Neural cell (in vitro differentiated cells): ENCODE results near the gene UBE3B. TPM values are rescaled to one million over a fixed set of nuclear protein-coding genes. Genes with fewer than 3 reads are reported as not detected.

Source experiments
- H2AFZ ChIP-seq: fragments of 200-600, 300-800 bp; sonication (generic), shearing (Covaris generic); 2 replicates; pipeline ENCODE4 v1.6.0; 2014; ENCODE audit warnings: low read depth, mild to moderate bottlenecking, antibody characterized with exemption, low read length, moderate library complexity
- H3F3A ChIP-seq: fragments of 200-600 bp; shearing (Covaris generic); 2 replicates; pipeline ENCODE4 v1.6.1; 2016; ENCODE audit warnings: mild to moderate bottlenecking, moderate library complexity, mixed read lengths, antibody characterized with exemption, low read length; ENCODE audit not compliant: insufficient read depth, poor library complexity, severe bottlenecking
- H3K27ac ChIP-seq: fragments of 200-600, 300-800 bp; sonication (generic), shearing (Covaris generic); 2 replicates; pipeline ENCODE4 v1.5.1; 2014; ENCODE audit warnings: mild to moderate bottlenecking, low read length, moderate library complexity
- H3K27me3 ChIP-seq: fragments of 300-800, 200-600 bp; sonication (generic), shearing (Covaris generic); 2 replicates; pipeline ENCODE4 v1.6.0; 2014; ENCODE audit warnings: mild to moderate bottlenecking, low read depth, low read length, moderate library complexity; ENCODE audit not compliant: insufficient read depth
- H3K36me3 ChIP-seq: fragments of 300-800, 200-600 bp; sonication (generic), shearing (Covaris generic); 2 replicates; pipeline ENCODE4 v1.5.1; 2014; ENCODE audit warnings: mild to moderate bottlenecking, antibody characterized with exemption, low read length, moderate library complexity; ENCODE audit not compliant: insufficient read depth
- H3K4me2 ChIP-seq: fragments of 300-800, 200-600 bp; sonication (generic), shearing (Covaris generic); 2 replicates; pipeline ENCODE4 v1.6.0; 2014; ENCODE audit warnings: mild to moderate bottlenecking, low read length
- H3K4me3 ChIP-seq: fragments of 300-800, 200-600 bp; sonication (generic), shearing (Covaris generic); 2 replicates; pipeline ENCODE4 v1.5.1; 2014; ENCODE audit warnings: mild to moderate bottlenecking, low read length, moderate library complexity
- H3K79me2 ChIP-seq: fragments of 200-600 bp; shearing (Covaris generic); replicated peaks from 2 replicates; pipeline ENCODE4 v1.6.0; 2014; ENCODE audit warnings: mild to moderate bottlenecking, low read length, moderate library complexity; ENCODE audit not compliant: insufficient read depth
- H3K9ac ChIP-seq: fragments of 300-800, 200-600 bp; sonication (generic), shearing (Covaris generic); 2 replicates; pipeline ENCODE4 v1.6.1; 2016; ENCODE audit warnings: mild to moderate bottlenecking, low read length, mixed read lengths
- H3K9me2 ChIP-seq: fragments of 200-600 bp; shearing (Covaris generic); 2 replicates; pipeline ENCODE4 v1.6.1; 2016; ENCODE audit warnings: mild to moderate bottlenecking, low read length, mixed read lengths; ENCODE audit not compliant: insufficient read depth
- H3K9me3 ChIP-seq: fragments of 200-600, 300-800 bp; sonication (generic), shearing (Covaris generic); 2 replicates; pipeline ENCODE4 v1.6.1; 2016; ENCODE audit warnings: mild to moderate bottlenecking, mixed run types, low read length, moderate library complexity, mixed read lengths
- H4K20me1 ChIP-seq: fragments of 200-600 bp; shearing (Covaris generic); 2 replicates; pipeline ENCODE4 v1.6.1; 2016; ENCODE audit warnings: mild to moderate bottlenecking, mixed run types; ENCODE audit not compliant: insufficient read depth
- CTCF ChIP-seq: fragments of 450-650 bp; IDR thresholded peaks from 2 replicates; pipeline ENCODE4 v1.5.1; 2014; ENCODE audit warnings: antibody characterized with exemption, mild to moderate bottlenecking, moderate library complexity; ENCODE audit not compliant: poor library complexity, severe bottlenecking
- EP300 ChIP-seq: fragments of 450-650 bp; conservative IDR thresholded peaks from 2 replicates; pipeline ENCODE4 v1.6.1; 2014; ENCODE audit warnings: antibody characterized with exemption, mild to moderate bottlenecking, moderate library complexity; ENCODE audit not compliant: poor library complexity, severe bottlenecking
- EZH2 ChIP-seq: fragments of 200-600, 300-800 bp; shearing (Covaris generic), sonication (generic); IDR thresholded peaks from 2 replicates; pipeline ENCODE4 v1.6.1; 2014; ENCODE audit warnings: antibody characterized with exemption, low read length, borderline replicate concordance, mild to moderate bottlenecking; ENCODE audit not compliant: insufficient read depth, poor library complexity, severe bottlenecking
- MXI1 ChIP-seq: fragments of 450-650 bp; conservative IDR thresholded peaks from 2 replicates; pipeline ENCODE4 v1.6.1; 2014; ENCODE audit warnings: antibody characterized with exemption, mild to moderate bottlenecking; ENCODE audit not compliant: poor library complexity, severe bottlenecking
- POLR2AphosphoS5 ChIP-seq: IDR thresholded peaks from 2 replicates; pipeline ENCODE4 v1.6.1; 2012
- RAD21 ChIP-seq: fragments of 450-650 bp; conservative IDR thresholded peaks from 2 replicates; pipeline ENCODE4 v1.6.1; 2014; ENCODE audit warnings: antibody characterized with exemption, mild to moderate bottlenecking, moderate library complexity
- REST ChIP-seq: IDR thresholded peaks from 2 replicates; pipeline ENCODE4 v1.6.1; 2012; ENCODE audit warnings: borderline replicate concordance
- SMC3 ChIP-seq: fragments of 450-650 bp; conservative IDR thresholded peaks from 2 replicates; pipeline ENCODE4 v1.6.1; 2014; ENCODE audit warnings: antibody characterized with exemption, mild to moderate bottlenecking, moderate library complexity; ENCODE audit not compliant: poor library complexity
- TAF1 ChIP-seq: IDR thresholded peaks from 2 replicates; pipeline ENCODE4 v1.6.1; 2012; ENCODE audit warnings: low read depth
- polyA plus RNA-seq: library from polyadenylated mRNA; depleted of rRNA; stranded (reverse); fragments of >200 nt; gene quantifications from 2 replicates; pipeline ENCODE4 v1.2.3, GENCODE V29; 2014

The UBE3B gene
- polyA plus RNA-seq, 1 donor from 2014 or later: 21.7 TPM

- H3K9me2 ChIP-seq: no peaks in the 10 kb centered on the region
- no peaks in the 10 kb centered on the region for H4K20me1 ChIP-seq
- H3K27me3 ChIP-seq: no peaks in the 10 kb centered on the region
- H3K9me3 ChIP-seq: no peaks in the 10 kb centered on the region
- H3K9ac ChIP-seq: no peak overlapping the region
- TF ChIP-seq POLR2AphosphoS5 (no peak), EZH2 (no peak), RAD21 (no peak), MXI1 (no peak), CTCF (no peak), TAF1 (no peak), EP300 (no peak)
- H3F3A ChIP-seq: no peaks in the 10 kb centered on the region
- no peaks in the 10 kb centered on the region for H3K36me3 ChIP-seq
- no peak overlapping the region for H2AFZ ChIP-seq
- no peaks in the 10 kb centered on the region for H3K79me2 ChIP-seq
- H3K4me3 ChIP-seq: no peak overlapping the region
- H3K27ac ChIP-seq: no peak overlapping the region
- H3K4me2 ChIP-seq: no peak overlapping the region
Measured at GRCh38 chr12:109532721-109533486, 55.5 kb downstream of the UBE3B start.

- H4K20me1 ChIP-seq: no peaks in the 10 kb centered on the region
- no peak overlapping the region for H2AFZ ChIP-seq
- no peaks in the 10 kb centered on the region for H3K9me3 ChIP-seq
- TF ChIP-seq EP300 (no peak), MXI1 (no peak), REST (no peak), TAF1 (no peak), SMC3 (no peak), RAD21 (no peak), CTCF (no peak), EZH2 (no peak), POLR2AphosphoS5 (no peak)
- no peaks in the 10 kb centered on the region for H3K9me2 ChIP-seq
- H3K4me2 ChIP-seq: no peak overlapping the region
- no peak overlapping the region for H3K27ac ChIP-seq
- H3K36me3 ChIP-seq: no peaks in the 10 kb centered on the region
- H3K79me2 ChIP-seq: no peaks in the 10 kb centered on the region
- H3K4me3 ChIP-seq: no peak overlapping the region
- H3K27me3 ChIP-seq: no peaks in the 10 kb centered on the region
- no peaks in the 10 kb centered on the region for H3F3A ChIP-seq
- H3K9ac ChIP-seq: no peak overlapping the region
Measured at GRCh38 chr12:109533487-109533740, 56.0 kb downstream of the UBE3B start.
